Kidney (tissue), 14 donors: ENCODE measurements around the gene PIK3R3. TPM values are rescaled to one million over a fixed set of nuclear protein-coding genes. Genes with fewer than 3 reads are reported as not detected.

Experiments used
- DNase-seq, 5 donors: peaks; one replicate each; pipeline ENCODE4 v3.0.0-alpha.2; 2013 to 2020
- FAIRE-seq: peaks from 2 replicates; lab custom pipeline; 2012; peaks lifted over from hg19 to GRCh38; lab: Jason Lieb, UNC
- H3K27ac ChIP-seq, 2 donors: one replicate each; pipeline ENCODE4 v1.7.0; 2013; ENCODE audit warnings: low read depth in 2 of 2, low read length in 2 of 2, inconsistent platforms in 1 of 2
- H3K27me3 ChIP-seq: one replicate; pipeline ENCODE4 v1.7.1; 2013; ENCODE audit warnings: low read length, inconsistent platforms; ENCODE audit not compliant: control insufficient read depth, insufficient read depth
- H3K36me3 ChIP-seq, 3 donors: one replicate each; pipeline versions ENCODE4 v1.7.0 to v1.7.1; 2013; ENCODE audit warnings: low read length in 3 of 3, control low read depth in 1 of 3, inconsistent platforms in 1 of 3; ENCODE audit not compliant: insufficient read depth in 3 of 3, control insufficient read depth in 2 of 3
- H3K4me1 ChIP-seq, 3 donors: one replicate each; pipeline versions ENCODE4 v1.7.0 to v1.7.1; 2013; ENCODE audit warnings: low read length in 3 of 3, inconsistent platforms in 1 of 3, low read depth in 1 of 3; ENCODE audit not compliant: control insufficient read depth in 2 of 3, insufficient read depth in 2 of 3
- H3K4me3 ChIP-seq, 3 donors: one replicate each; pipeline versions ENCODE4 v1.7.0 to v1.8.1; 2013; ENCODE audit warnings: low read length in 3 of 3, control low read depth in 1 of 3, inconsistent platforms in 1 of 3
- H3K9ac ChIP-seq, 3 donors: one replicate each; pipeline versions ENCODE4 v1.7.0 to v1.7.1; 2013; ENCODE audit warnings: low read length in 3 of 3, control low read depth in 1 of 3, inconsistent platforms in 1 of 3
- H3K9me3 ChIP-seq, 3 donors: one replicate each; pipeline versions ENCODE4 v1.7.0 to v1.7.1; 2013; ENCODE audit warnings: low read length in 3 of 3, control low read depth in 1 of 3, inconsistent platforms in 1 of 3; ENCODE audit not compliant: control insufficient read depth in 2 of 3, insufficient read depth in 1 of 3
- intact Hi-C: fragments of 100-400 bp; cut with DNase I; formaldehyde crosslinking; loops from one replicate; pipeline ENCODE4 v1.11.1; 2022
- polyA plus RNA-seq: library from polyadenylated mRNA; stranded (reverse); fragments of 350-450 nt; fragmentation: Illumina TruSeq; extraction: RNeasy Lipid Tissue Mini Kit (QIAGEN cat#74804); gene quantifications from one replicate; pipeline ENCODE4 v1.2.3, GENCODE V29; 2014; ENCODE audit warnings: low read depth, low replicate concordance; ENCODE audit not compliant: insufficient read depth
- total RNA-seq: library from RNA; stranded (reverse); fragmentation: NEBNext Ultra II Directional; extraction: Animal tissue kit (Norgen Biotek cat#: 25700); gene quantifications from one replicate; pipeline ENCODE4 v1.2.1, GENCODE V29; 2021
- TF ChIP-seq, protein P1 (sequence below): IDR thresholded peaks from 3 replicates; pipeline ENCODE4 v1.5.1; 2012; ENCODE audit warnings: mild to moderate bottlenecking, moderate library complexity, borderline replicate concordance; ENCODE audit not compliant: insufficient read depth; ENCODE audit errors: extremely low read depth
- donor health status: control.
- donor health status: control.
- donor health status: control.
- donor health status: control.
- donor health status: control.
- donor health status: DM: yes; HTN: yes; CAD: no.
- donor health status: Normal renal cell carcinoma (clear cell type).

The PIK3R3 gene
- total and polyA plus RNA-seq, 2 donors from 2014 or later: 9.7 to 44.2 TPM

DNA sequence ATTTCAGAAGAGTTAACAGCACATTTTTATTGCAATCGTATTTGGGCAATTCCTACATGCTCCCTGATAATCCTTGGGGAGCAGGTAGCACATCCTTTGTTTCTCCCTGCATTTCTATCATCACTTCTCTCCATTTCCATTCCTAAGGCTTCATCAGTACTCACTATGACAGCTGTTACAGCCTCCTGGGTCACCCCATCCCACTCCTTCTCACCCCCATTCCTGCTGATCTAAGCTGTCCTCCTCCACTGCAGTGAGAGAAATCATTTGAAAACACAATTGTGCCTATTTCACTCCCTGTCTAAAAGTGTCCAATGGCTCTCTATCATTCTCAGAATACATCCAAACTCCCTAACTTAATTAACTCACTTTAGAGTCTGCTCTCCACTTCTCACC is 25.5 kb upstream of the PIK3R3 start:
- FAIRE-seq: no peak
- intact Hi-C loops: no loop called here

DNA sequence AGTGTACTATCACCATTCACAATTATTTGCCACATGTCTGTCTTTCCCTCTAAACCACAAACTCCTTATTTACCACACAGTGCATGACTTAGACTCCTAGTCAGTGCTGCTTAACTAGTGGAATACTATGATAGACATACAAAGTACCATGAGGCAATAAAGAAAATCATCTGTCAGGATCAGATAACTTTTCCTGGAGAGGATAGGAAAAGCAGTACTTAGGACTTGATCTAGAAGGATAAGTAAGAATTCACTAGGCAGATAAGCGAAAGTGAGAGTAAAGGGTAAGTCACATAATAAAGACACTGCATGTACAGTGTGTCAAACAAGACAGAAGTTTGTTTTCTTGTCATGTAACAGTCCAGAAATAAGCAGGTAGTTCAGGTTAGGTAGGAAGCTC is 21.3 kb upstream of the PIK3R3 start:
- Histone ChIP-seq H3K27ac (no peak overlapping the region), H3K4me1 (no peaks in the 10 kb centered on the region), H3K4me3 (no peak overlapping the region), H3K27me3 (no peaks in the 10 kb centered on the region), H3K36me3 (no peaks in the 10 kb centered on the region), H3K9me3 (no peaks in the 10 kb centered on the region), H3K9ac (no peak overlapping the region)
- FAIRE-seq (no peak), DNase-seq (no peak)
- TF ChIP-seq, protein P1, sequence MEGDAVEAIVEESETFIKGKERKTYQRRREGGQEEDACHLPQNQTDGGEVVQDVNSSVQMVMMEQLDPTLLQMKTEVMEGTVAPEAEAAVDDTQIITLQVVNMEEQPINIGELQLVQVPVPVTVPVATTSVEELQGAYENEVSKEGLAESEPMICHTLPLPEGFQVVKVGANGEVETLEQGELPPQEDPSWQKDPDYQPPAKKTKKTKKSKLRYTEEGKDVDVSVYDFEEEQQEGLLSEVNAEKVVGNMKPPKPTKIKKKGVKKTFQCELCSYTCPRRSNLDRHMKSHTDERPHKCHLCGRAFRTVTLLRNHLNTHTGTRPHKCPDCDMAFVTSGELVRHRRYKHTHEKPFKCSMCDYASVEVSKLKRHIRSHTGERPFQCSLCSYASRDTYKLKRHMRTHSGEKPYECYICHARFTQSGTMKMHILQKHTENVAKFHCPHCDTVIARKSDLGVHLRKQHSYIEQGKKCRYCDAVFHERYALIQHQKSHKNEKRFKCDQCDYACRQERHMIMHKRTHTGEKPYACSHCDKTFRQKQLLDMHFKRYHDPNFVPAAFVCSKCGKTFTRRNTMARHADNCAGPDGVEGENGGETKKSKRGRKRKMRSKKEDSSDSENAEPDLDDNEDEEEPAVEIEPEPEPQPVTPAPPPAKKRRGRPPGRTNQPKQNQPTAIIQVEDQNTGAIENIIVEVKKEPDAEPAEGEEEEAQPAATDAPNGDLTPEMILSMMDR: no peak
- intact Hi-C loops: no loop called here

More for the DNA sequence above, 25.5 kb upstream of the PIK3R3 start:
- H3K9ac ChIP-seq: no peak overlapping the region
- H3K36me3 ChIP-seq: no peaks in the 10 kb centered on the region
- TF ChIP-seq, protein P1: no peak
- no peak overlapping the region for H3K27ac ChIP-seq
- H3K27me3 ChIP-seq: no peaks in the 10 kb centered on the region
- no peaks in the 10 kb centered on the region for H3K9me3 ChIP-seq
- H3K4me1 ChIP-seq: no peaks in the 10 kb centered on the region
- no peak for DNase-seq
- H3K4me3 ChIP-seq: no peak overlapping the region

DNA sequence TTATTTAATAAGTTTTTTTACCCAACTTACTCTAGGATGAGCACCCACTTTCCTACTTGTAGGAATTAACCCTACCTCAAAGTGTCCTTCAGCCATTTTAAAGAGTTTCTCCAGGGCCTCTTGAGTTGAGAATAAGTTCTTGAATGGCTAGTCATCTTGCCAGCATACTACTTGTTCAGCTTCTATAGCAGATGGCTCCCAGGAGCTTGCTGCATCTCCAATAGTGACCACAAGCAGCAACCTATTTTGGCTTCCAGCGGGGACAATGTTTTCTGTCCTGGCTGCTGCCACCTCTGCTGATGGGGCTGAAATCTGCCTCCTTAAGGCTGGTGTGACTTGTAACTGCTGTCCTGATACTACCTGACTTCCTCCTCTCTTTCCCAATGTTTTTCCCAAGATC is 20.8 kb upstream of the PIK3R3 start:
- Histone ChIP-seq H3K9ac (no peak overlapping the region), H3K27me3 (no peaks in the 10 kb centered on the region), H3K4me3 (no peak overlapping the region), H3K4me1 (no peaks in the 10 kb centered on the region), H3K27ac (no peak overlapping the region), H3K36me3 (no peaks in the 10 kb centered on the region), H3K9me3 (no peaks in the 10 kb centered on the region)
- TF ChIP-seq, protein P1: no peak
- FAIRE-seq (no peak), DNase-seq (no peak)
- intact Hi-C loops: no loop called here

DNA sequence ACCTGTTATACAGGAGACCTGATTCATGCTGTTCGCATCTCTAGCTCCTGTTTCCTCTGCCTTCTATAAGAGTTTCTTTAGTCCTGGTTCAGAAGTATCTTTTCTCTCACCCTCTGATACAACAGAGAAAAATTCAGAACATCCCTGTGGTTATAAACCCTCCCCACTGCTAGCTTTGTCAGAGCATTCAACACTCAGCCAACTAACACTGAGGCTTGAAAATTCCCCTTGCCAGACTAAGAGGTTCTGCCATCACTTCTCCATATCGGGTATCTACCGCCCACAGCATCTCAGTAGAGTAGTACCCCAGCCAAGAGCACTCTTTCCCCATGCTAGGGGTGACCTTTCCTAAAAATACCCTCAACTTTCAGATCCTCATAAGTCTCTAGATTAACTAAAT is 19.6 kb upstream of the PIK3R3 start:
- H3K4me3 ChIP-seq: no peak overlapping the region
- TF ChIP-seq, protein P1: no peak
- H3K27me3 ChIP-seq: no peaks in the 10 kb centered on the region
- FAIRE-seq (no peak), DNase-seq (no peak)
- H3K27ac ChIP-seq: no peak overlapping the region
- H3K9me3 ChIP-seq: no peaks in the 10 kb centered on the region
- H3K36me3 ChIP-seq: no peaks in the 10 kb centered on the region
- H3K4me1 ChIP-seq: no peaks in the 10 kb centered on the region
- no peak overlapping the region for H3K9ac ChIP-seq
- intact Hi-C loops: no loop called here
